ENCODE measurements around the gene BRI3BP.

BRI3BP gene

GRCh38 chr12:124968656-124969055 is 24.8 kb upstream of the BRI3BP start:
- no peak overlapping the region for H3K4me2 ChIP-seq (ENCODE audit: low read length, poor library complexity, severe bottlenecking)

GRCh38 chr12:124970647-124971402 is 22.6 kb upstream of the BRI3BP start:
- peaks cover 7% of the 10 kb centered on the region for H3K79me1 ChIP-seq (replicated peaks; ENCODE audit: low read length, poor library complexity, severe bottlenecking)
- H3K9ac ChIP-seq (ENCODE audit: low read length): no peak overlapping the region
- no peak overlapping the region for H3K23ac ChIP-seq (ENCODE audit: low read length in 2 of 2)
- no peak overlapping the region for H2BK15ac ChIP-seq (ENCODE audit: low read depth, poor library complexity, severe bottlenecking)
- H3K14ac ChIP-seq (ENCODE audit: low read length in 2 of 2): no peak overlapping the region
- no peak overlapping the region for H2BK5ac ChIP-seq (ENCODE audit: low read depth, low read length, poor library complexity, severe bottlenecking)
- no peak overlapping the region for H3K18ac ChIP-seq (ENCODE audit: low read depth in 1 of 2, low read length in 2 of 2)
- no peak overlapping the region for H2AK5ac ChIP-seq (ENCODE audit: low read length, severe bottlenecking)
- DNase-seq: no peak
- no peak overlapping the region for H4K91ac ChIP-seq (ENCODE audit: low read length)
- no peak overlapping the region for H4K8ac ChIP-seq (ENCODE audit: low read length)
- H3K4ac ChIP-seq (ENCODE audit: low read depth in 1 of 2, low read length in 2 of 2): no peak overlapping the region
- H3K27me3 ChIP-seq (ENCODE audit: control insufficient read depth in 1 of 2, insufficient read depth in 1 of 2, low read length in 2 of 2): no peaks in the 10 kb centered on the region
- H3K36me3 ChIP-seq (ENCODE audit: control insufficient read depth in 1 of 2, insufficient read depth in 2 of 2, low read depth in 1 of 2, low read length in 2 of 2): peaks cover 73 to 86% of the 10 kb centered on the region in 2 experiments
- 95% methylated on average over 25 of the region's 25 CpGs for WGBS
- no peak overlapping the region for H3K4me2 ChIP-seq (ENCODE audit: low read length, poor library complexity, severe bottlenecking)
- H2BK120ac ChIP-seq (ENCODE audit: low read depth, low read length): no peak overlapping the region
- no peak overlapping the region for H2AFZ ChIP-seq (ENCODE audit: low read depth, low read length)
- H2BK12ac ChIP-seq (ENCODE audit: low read length in 2 of 2): no peak overlapping the region
- H3K27ac ChIP-seq (ENCODE audit: low read length, poor library complexity, severe bottlenecking): no peak overlapping the region
- H3K9me3 ChIP-seq (ENCODE audit: control insufficient read depth, low read length): no peaks in the 10 kb centered on the region
- H3K4me1 ChIP-seq (ENCODE audit: control insufficient read depth, insufficient read depth, low read depth, low read length): no peaks in the 10 kb centered on the region
- H3K4me3 ChIP-seq (ENCODE audit: insufficient read depth in 1 of 2, low read depth in 1 of 2, low read length in 2 of 2): no peak overlapping the region

More at GRCh38 chr12:124968656-124969055, 24.8 kb upstream of the BRI3BP start:
- Histone ChIP-seq H2BK120ac (ENCODE audit: low read depth, low read length) (no peak overlapping the region), H3K79me1 (replicated peaks; ENCODE audit: low read length, poor library complexity, severe bottlenecking) (peaks cover 3% of the 10 kb centered on the region), H2BK15ac (ENCODE audit: low read depth, poor library complexity, severe bottlenecking) (no peak overlapping the region), H3K4me1 (ENCODE audit: control insufficient read depth, insufficient read depth, low read depth, low read length) (no peaks in the 10 kb centered on the region), H3K18ac (ENCODE audit: low read depth in 1 of 2, low read length in 2 of 2) (no peak overlapping the region), H3K4me3 (ENCODE audit: insufficient read depth in 1 of 2, low read depth in 1 of 2, low read length in 2 of 2) (no peak overlapping the region), H3K36me3 (ENCODE audit: control insufficient read depth in 1 of 2, insufficient read depth in 2 of 2, low read depth in 1 of 2, low read length in 2 of 2) (peaks cover 76 to 89% of the 10 kb centered on the region in 2 experiments), H4K8ac (ENCODE audit: low read length) (no peak overlapping the region), H4K91ac (ENCODE audit: low read length) (no peak overlapping the region), H3K23ac (ENCODE audit: low read length in 2 of 2) (no peak overlapping the region), H2AFZ (ENCODE audit: low read depth, low read length) (no peak overlapping the region), H3K9me3 (ENCODE audit: control insufficient read depth, low read length) (no peaks in the 10 kb centered on the region), H2AK5ac (ENCODE audit: low read length, severe bottlenecking) (no peak overlapping the region), H3K9ac (ENCODE audit: low read length) (no peak overlapping the region), H3K14ac (ENCODE audit: low read length in 2 of 2) (no peak overlapping the region), H2BK12ac (ENCODE audit: low read length in 2 of 2) (no peak overlapping the region), H2BK5ac (ENCODE audit: low read depth, low read length, poor library complexity, severe bottlenecking) (no peak overlapping the region), H3K27ac (ENCODE audit: low read length, poor library complexity, severe bottlenecking) (no peak overlapping the region), H3K27me3 (ENCODE audit: control insufficient read depth in 1 of 2, insufficient read depth in 1 of 2, low read length in 2 of 2) (no peaks in the 10 kb centered on the region), H3K4ac (ENCODE audit: low read depth in 1 of 2, low read length in 2 of 2) (no peak overlapping the region)
- DNase-seq: no peak
- WGBS: 83% methylated on average over 17 of the region's 17 CpGs

GRCh38 chr12:124971603-124972002 is 21.8 kb upstream of the BRI3BP start:
- Histone ChIP-seq H2BK15ac (ENCODE audit: low read depth, poor library complexity, severe bottlenecking) (no peak overlapping the region), H3K14ac (ENCODE audit: low read length in 2 of 2) (no peak overlapping the region), H3K9ac (ENCODE audit: low read length) (no peak overlapping the region), H3K27ac (ENCODE audit: low read length, poor library complexity, severe bottlenecking) (no peak overlapping the region), H3K4me1 (ENCODE audit: control insufficient read depth, insufficient read depth, low read depth, low read length) (no peaks in the 10 kb centered on the region), H3K79me1 (replicated peaks; ENCODE audit: low read length, poor library complexity, severe bottlenecking) (peaks cover 10% of the 10 kb centered on the region), H3K23ac (ENCODE audit: low read length in 2 of 2) (no peak overlapping the region), H4K8ac (ENCODE audit: low read length) (no peak overlapping the region), H3K27me3 (ENCODE audit: control insufficient read depth in 1 of 2, insufficient read depth in 1 of 2, low read length in 2 of 2) (no peaks in the 10 kb centered on the region), H3K4me2 (ENCODE audit: low read length, poor library complexity, severe bottlenecking) (no peak overlapping the region), H2BK5ac (ENCODE audit: low read depth, low read length, poor library complexity, severe bottlenecking) (no peak overlapping the region), H3K36me3 (ENCODE audit: control insufficient read depth in 1 of 2, insufficient read depth in 2 of 2, low read depth in 1 of 2, low read length in 2 of 2) (peaks cover 70 to 83% of the 10 kb centered on the region in 2 experiments), H3K18ac (ENCODE audit: low read depth in 1 of 2, low read length in 2 of 2) (no peak overlapping the region), H4K91ac (ENCODE audit: low read length) (no peak overlapping the region), H2BK12ac (ENCODE audit: low read length in 2 of 2) (no peak overlapping the region), H2BK120ac (ENCODE audit: low read depth, low read length) (no peak overlapping the region), H3K9me3 (ENCODE audit: control insufficient read depth, low read length) (no peaks in the 10 kb centered on the region), H3K4ac (ENCODE audit: low read depth in 1 of 2, low read length in 2 of 2) (no peak overlapping the region), H2AK5ac (ENCODE audit: low read length, severe bottlenecking) (no peak overlapping the region), H3K4me3 (ENCODE audit: insufficient read depth in 1 of 2, low read depth in 1 of 2, low read length in 2 of 2) (no peak overlapping the region), H2AFZ (ENCODE audit: low read depth, low read length) (no peak overlapping the region)
- 92% methylated on average over 12 of the region's 12 CpGs for WGBS
- no peak for DNase-seq

- H3K4ac ChIP-seq (ENCODE audit: low read depth in 1 of 2, low read length in 2 of 2): no peak overlapping the region
Measured at GRCh38 chr12:124972211-124972610, 21.2 kb upstream of the BRI3BP start.

More at GRCh38 chr12:124972211-124972610, 21.2 kb upstream of the BRI3BP start:
- no peak overlapping the region for H3K9ac ChIP-seq (ENCODE audit: low read length)
- H3K4me2 ChIP-seq (ENCODE audit: low read length, poor library complexity, severe bottlenecking): no peak overlapping the region
- no peak overlapping the region for H2BK120ac ChIP-seq (ENCODE audit: low read depth, low read length)
- H3K4me3 ChIP-seq (ENCODE audit: insufficient read depth in 1 of 2, low read depth in 1 of 2, low read length in 2 of 2): no peak overlapping the region
- no peak overlapping the region for H3K14ac ChIP-seq (ENCODE audit: low read length in 2 of 2)
- no peak overlapping the region for H2AFZ ChIP-seq (ENCODE audit: low read depth, low read length)
- 93% methylated on average over 10 of the region's 10 CpGs for WGBS
- H3K23ac ChIP-seq (ENCODE audit: low read length in 2 of 2): no peak overlapping the region
- H3K18ac ChIP-seq (ENCODE audit: low read depth in 1 of 2, low read length in 2 of 2): no peak overlapping the region
- H3K79me1 ChIP-seq (replicated peaks; ENCODE audit: low read length, poor library complexity, severe bottlenecking): peaks cover 10% of the 10 kb centered on the region
- peaks cover 68 to 82% of the 10 kb centered on the region in 2 experiments for H3K36me3 ChIP-seq (ENCODE audit: control insufficient read depth in 1 of 2, insufficient read depth in 2 of 2, low read depth in 1 of 2, low read length in 2 of 2)
- H2BK12ac ChIP-seq (ENCODE audit: low read length in 2 of 2): no peak overlapping the region
- H4K8ac ChIP-seq (ENCODE audit: low read length): no peak overlapping the region
- H2AK5ac ChIP-seq (ENCODE audit: low read length, severe bottlenecking): no peak overlapping the region
- H3K9me3 ChIP-seq (ENCODE audit: control insufficient read depth, low read length): no peaks in the 10 kb centered on the region
- H4K91ac ChIP-seq (ENCODE audit: low read length): no peak overlapping the region
- H3K27me3 ChIP-seq (ENCODE audit: control insufficient read depth in 1 of 2, insufficient read depth in 1 of 2, low read length in 2 of 2): no peaks in the 10 kb centered on the region
- no peak overlapping the region for H2BK5ac ChIP-seq (ENCODE audit: low read depth, low read length, poor library complexity, severe bottlenecking)
- DNase-seq: no peak
- no peak overlapping the region for H3K27ac ChIP-seq (ENCODE audit: low read length, poor library complexity, severe bottlenecking)
- H3K4me1 ChIP-seq (ENCODE audit: control insufficient read depth, insufficient read depth, low read depth, low read length): no peaks in the 10 kb centered on the region
- H2BK15ac ChIP-seq (ENCODE audit: low read depth, poor library complexity, severe bottlenecking): no peak overlapping the region
